NCI-H1694 treated with DMSO at 0.1 percent for 48 hours (cell line): ENCODE results near the gene STX8.
"Not testable (repeated sequence)": the region's sequence is repeated elsewhere in the genome, so short reads cannot be mapped to it uniquely, and the experiment has no call there.

Experiments
- DNase-seq: peaks from one replicate; lab custom pipeline; 2025; lab: John Stamatoyannopoulos, UW

Gene STX8

GRCh38 chr17:9258115-9259015 is 317.3 kb downstream of the STX8 start:
- DNase-seq = no peak

- DNase-seq = not testable (repeated sequence)
Measured at GRCh38 chr17:9257630-9257965, 318.0 kb downstream of the STX8 start.

- DNase-seq = no peak
Measured at GRCh38 chr17:9256751-9257629, 318.6 kb downstream of the STX8 start.

GRCh38 chr17:9256361-9256750 is 319.3 kb downstream of the STX8 start:
- no peak for DNase-seq

- DNase-seq = no peak
Measured at GRCh38 chr17:9255833-9256232, 319.8 kb downstream of the STX8 start.

- DNase-seq = no peak
Measured at GRCh38 chr17:9254841-9255240, 320.8 kb downstream of the STX8 start.

GRCh38 chr17:9253308-9253707 is 322.3 kb downstream of the STX8 start:
- DNase-seq = no peak

- DNase-seq = no peak
Measured at GRCh38 chr17:9251273-9251672, 324.3 kb downstream of the STX8 start.

GRCh38 chr17:9249245-9249953 is 326.2 kb downstream of the STX8 start:
- DNase-seq = no peak

GRCh38 chr17:9247401-9247938 is 328.1 kb downstream of the STX8 start:
- DNase-seq = no peak

- no peak for DNase-seq
Measured at GRCh38 chr17:9244066-9245052, 331.3 kb downstream of the STX8 start.

GRCh38 chr17:9242983-9243382 is 332.6 kb downstream of the STX8 start:
- DNase-seq = no peak

- no peak for DNase-seq
Measured at GRCh38 chr17:9242497-9242881, 333.1 kb downstream of the STX8 start.

GRCh38 chr17:9241774-9242496 is 333.7 kb downstream of the STX8 start:
- DNase-seq = no peak

- DNase-seq = no peak
Measured at GRCh38 chr17:9241371-9241712, 334.3 kb downstream of the STX8 start.

- DNase-seq = no peak
Measured at GRCh38 chr17:9240659-9241370, 334.8 kb downstream of the STX8 start.

GRCh38 chr17:9239793-9240658 is 335.6 kb downstream of the STX8 start:
- no peak for DNase-seq

GRCh38 chr17:9239246-9239792 is 336.3 kb downstream of the STX8 start:
- no peak for DNase-seq
